Keratinocyte (primary cell): ENCODE results near the gene NHSL1. TPM values are rescaled to one million over a fixed set of nuclear protein-coding genes. Genes with fewer than 3 reads are reported as not detected.

Source experiments
- DNase-seq: peaks from one replicate; pipeline ENCODE4 v3.0.0-alpha.2; 2011; ENCODE audit warnings: low read depth, missing footprints, low spot score
- FAIRE-seq: peaks from 2 replicates; lab custom pipeline; 2011; peaks lifted over from hg19 to GRCh38; lab: Jason Lieb, UNC
- H2AFZ ChIP-seq: 2 replicates; pipeline ENCODE4 v1.6.0; 2012; ENCODE audit warnings: low read length, control low read depth, inconsistent platforms; ENCODE audit not compliant: control insufficient read depth
- H3K27ac ChIP-seq: 2 replicates; pipeline ENCODE4 v1.5.1; 2011; ENCODE audit warnings: low read length; ENCODE audit not compliant: control insufficient read depth, insufficient read depth
- H3K27me3 ChIP-seq: 3 replicates; pipeline ENCODE4 v1.6.0; 2011; ENCODE audit warnings: low read length; ENCODE audit not compliant: control insufficient read depth, insufficient read depth; ENCODE audit errors: extremely low read depth
- H3K36me3 ChIP-seq, 2 experiments: 2 replicates in 1 of 2; 3 replicates in 1 of 2; pipeline ENCODE4 v1.5.1; 2011; ENCODE audit warnings: low read length in 2 of 2, mild to moderate bottlenecking in 1 of 2; ENCODE audit not compliant: control insufficient read depth in 2 of 2, insufficient read depth in 2 of 2; ENCODE audit errors: extremely low read depth in 1 of 2
- H3K4me1 ChIP-seq: 3 replicates; pipeline ENCODE4 v1.5.1; 2011; ENCODE audit warnings: low read length; ENCODE audit not compliant: control insufficient read depth, insufficient read depth; ENCODE audit errors: extremely low read depth
- H3K4me2 ChIP-seq: 3 replicates; pipeline ENCODE4 v1.6.0; 2011; ENCODE audit warnings: low read depth, low read length; ENCODE audit not compliant: control insufficient read depth, insufficient read depth; ENCODE audit errors: extremely low read depth
- H3K4me3 ChIP-seq, 3 experiments: fragments of 200-600 bp in 1 of 3; sonication (generic) in 1 of 3; 2 replicates in 2 of 3; 3 replicates in 1 of 3; pipeline ENCODE4 v1.5.1; 2011 to 2016; ENCODE audit warnings: low read length in 3 of 3, mild to moderate bottlenecking in 3 of 3, control low read depth in 2 of 3, inconsistent platforms in 1 of 3, low read depth in 1 of 3, mixed read lengths in 1 of 3, mixed run types in 1 of 3, moderate library complexity in 1 of 3; ENCODE audit not compliant: control insufficient read depth in 2 of 3, insufficient read depth in 2 of 3; ENCODE audit errors: extremely low read depth in 1 of 3
- H3K79me2 ChIP-seq: 2 replicates; pipeline ENCODE4 v1.6.0; 2012; ENCODE audit warnings: low read length; ENCODE audit not compliant: control insufficient read depth, insufficient read depth
- H3K9ac ChIP-seq: 3 replicates; pipeline ENCODE4 v1.6.0; 2011; ENCODE audit warnings: low read length; ENCODE audit not compliant: control insufficient read depth, insufficient read depth; ENCODE audit errors: extremely low read depth
- H3K9me1 ChIP-seq: 3 replicates; pipeline ENCODE4 v1.6.0; 2011; ENCODE audit warnings: low read length; ENCODE audit not compliant: control insufficient read depth, insufficient read depth; ENCODE audit errors: extremely low read depth
- H3K9me3 ChIP-seq: 2 replicates; pipeline ENCODE4 v1.5.1; 2012; ENCODE audit warnings: low read depth, low read length; ENCODE audit not compliant: control insufficient read depth
- H4K20me1 ChIP-seq: 3 replicates; pipeline ENCODE4 v1.6.0; 2011; ENCODE audit warnings: low read length; ENCODE audit not compliant: control insufficient read depth, insufficient read depth; ENCODE audit errors: extremely low read depth
- CTCF ChIP-seq, 3 experiments: IDR thresholded peaks in 1 of 3; conservative IDR thresholded peaks in 1 of 3; optimal IDR thresholded peaks in 1 of 3; 2 replicates in 2 of 3; 3 replicates in 1 of 3; pipeline versions ENCODE3 to v1.5.1; 2011; ENCODE audit warnings: low read length in 3 of 3, mild to moderate bottlenecking in 3 of 3, moderate library complexity in 2 of 3, control low read depth in 1 of 3, inconsistent platforms in 1 of 3; ENCODE audit not compliant: insufficient read depth in 2 of 3; ENCODE audit errors: extremely low read depth in 1 of 3
- EZH2 ChIP-seq: IDR thresholded peaks from one replicate; pipeline ENCODE4 v1.6.1; 2012; ENCODE audit warnings: inconsistent platforms, mild to moderate bottlenecking, low read length, moderate library complexity
- dilution Hi-C: fragments of 300-500 bp; cut with MboI; formaldehyde crosslinking; loops from one replicate; pipeline ENCODE4 v1.7.0; 2020; ENCODE audit warnings: low sequenced_read_pairs; ENCODE audit not compliant: extremely low pct_ligation_motif_present
- polyA plus RNA-seq, 5 experiments: library from polyadenylated mRNA; depleted of rRNA in 3 of 5; stranded (reverse) in 3 of 5; stranded (forward) in 1 of 5; unstranded in 1 of 5; fragments of >200 nt; gene quantifications; 1 replicate in 1 of 5; 2 replicates in 3 of 5; 3 replicates in 1 of 5; pipeline versions ENCODE4 v1.2.1 to v1.2.3, GENCODE V29; 2011 to 2012; ENCODE audit warnings: missing spikeins in 2 of 5, low read depth in 1 of 5, low replicate concordance in 1 of 5

Gene NHSL1
- polyA plus RNA-seq, 1 donor (not counting 4 experiments of a cell fraction or from before 2014, with no cell fraction given) = 11.8 TPM

- no peak overlapping the region for H3K27ac ChIP-seq
- no peaks in the 10 kb centered on the region for H3K9me3 ChIP-seq
- FAIRE-seq = no peak
- no peaks in the 10 kb centered on the region for H3K27me3 ChIP-seq
- H3K9ac ChIP-seq = no peak overlapping the region
- TF ChIP-seq CTCF (optimal IDR thresholded peaks at IDR 0.05 in 1 of 3, IDR thresholded peaks at IDR 0.05 in 1 of 3, conservative IDR thresholded peaks at IDR 0.05 in 1 of 3; ENCODE audit: extremely low read depth in 1 of 3, insufficient read depth in 2 of 3, low read length in 3 of 3) (no peak), EZH2 (no peak)
- dilution Hi-C loops = no loop called here
- H3K36me3 ChIP-seq = peaks cover 12 to 25% of the 10 kb centered on the region in 2 experiments
- H4K20me1 ChIP-seq = no peaks in the 10 kb centered on the region
- no peaks in the 10 kb centered on the region for H3K9me1 ChIP-seq
- H3K4me1 ChIP-seq = no peaks in the 10 kb centered on the region
- no peaks in the 10 kb centered on the region for H3K79me2 ChIP-seq
- H2AFZ ChIP-seq = no peak overlapping the region
- no peak overlapping the region for H3K4me2 ChIP-seq
- DNase-seq = no peak
- no peak overlapping the region for H3K4me3 ChIP-seq
Measured at GRCh38 chr6:138424004-138424904, 75.0 kb downstream of the NHSL1 start.

GRCh38 chr6:138422861-138423260 is 76.4 kb downstream of the NHSL1 start:
- FAIRE-seq (no peak), DNase-seq (no peak)
- Histone ChIP-seq H3K9me3 (no peaks in the 10 kb centered on the region), H3K79me2 (no peaks in the 10 kb centered on the region), H3K4me2 (no peak overlapping the region), H2AFZ (no peak overlapping the region), H3K36me3 (peaks cover 10 to 16% of the 10 kb centered on the region in 2 experiments), H4K20me1 (no peaks in the 10 kb centered on the region), H3K9ac (no peak overlapping the region), H3K27me3 (no peaks in the 10 kb centered on the region), H3K4me3 (no peak overlapping the region), H3K9me1 (no peaks in the 10 kb centered on the region), H3K4me1 (no peaks in the 10 kb centered on the region), H3K27ac (no peak overlapping the region)
- dilution Hi-C loops = no loop called here
- TF ChIP-seq CTCF (optimal IDR thresholded peaks at IDR 0.05 in 1 of 3, IDR thresholded peaks at IDR 0.05 in 1 of 3, conservative IDR thresholded peaks at IDR 0.05 in 1 of 3; ENCODE audit: extremely low read depth in 1 of 3, insufficient read depth in 2 of 3, low read length in 3 of 3) = no peak
- no peak for TF ChIP-seq EZH2
